Mesothelial cell of epicardium (in vitro differentiated cells): ENCODE results near the gene SMIM1. TPM values are rescaled to one million over a fixed set of nuclear protein-coding genes. Genes with fewer than 3 reads are reported as not detected.

ENCODE experiments used
- DNase-seq, 2 experiments: peaks; one replicate each; pipeline ENCODE4 v3.0.0; 2021; ENCODE audit warnings: low spot score in 2 of 2; ENCODE audit not compliant: unreplicated experiment in 2 of 2
- H3K27ac Mint-ChIP-seq: 2 replicates; pipeline ENCODE4 v1.8.0; 2021; ENCODE audit warnings: mixed read lengths
- H3K27me3 Mint-ChIP-seq: 2 replicates; pipeline ENCODE4 v1.8.0; 2021; ENCODE audit warnings: low read depth, mixed read lengths
- H3K36me3 Mint-ChIP-seq: 2 replicates; pipeline ENCODE4 v1.8.0; 2021; ENCODE audit warnings: mixed read lengths
- H3K4me1 Mint-ChIP-seq: 2 replicates; pipeline ENCODE4 v1.8.0; 2021; ENCODE audit warnings: mixed read lengths
- H3K4me3 Mint-ChIP-seq: 2 replicates; pipeline ENCODE4 v1.8.0; 2021; ENCODE audit warnings: mild to moderate bottlenecking, moderate library complexity, mixed read lengths
- H3K9me3 Mint-ChIP-seq: 2 replicates; pipeline ENCODE4 v1.8.0; 2021; ENCODE audit warnings: mixed read lengths
- CTCF ChIP-seq: fragments of 200-600 bp; sonication (generic); IDR thresholded peaks from one replicate; pipeline ENCODE4 v1.5.0; 2021; ENCODE audit warnings: antibody characterized with exemption; ENCODE audit not compliant: unreplicated experiment
- total RNA-seq: library from RNA; stranded (reverse); gene quantifications from 3 replicates; pipeline ENCODE4 v1.2.1, GENCODE V29; 2021

SMIM1 gene
- total RNA-seq, 1 donor from 2014 or later, result 11.6 TPM

DNA sequence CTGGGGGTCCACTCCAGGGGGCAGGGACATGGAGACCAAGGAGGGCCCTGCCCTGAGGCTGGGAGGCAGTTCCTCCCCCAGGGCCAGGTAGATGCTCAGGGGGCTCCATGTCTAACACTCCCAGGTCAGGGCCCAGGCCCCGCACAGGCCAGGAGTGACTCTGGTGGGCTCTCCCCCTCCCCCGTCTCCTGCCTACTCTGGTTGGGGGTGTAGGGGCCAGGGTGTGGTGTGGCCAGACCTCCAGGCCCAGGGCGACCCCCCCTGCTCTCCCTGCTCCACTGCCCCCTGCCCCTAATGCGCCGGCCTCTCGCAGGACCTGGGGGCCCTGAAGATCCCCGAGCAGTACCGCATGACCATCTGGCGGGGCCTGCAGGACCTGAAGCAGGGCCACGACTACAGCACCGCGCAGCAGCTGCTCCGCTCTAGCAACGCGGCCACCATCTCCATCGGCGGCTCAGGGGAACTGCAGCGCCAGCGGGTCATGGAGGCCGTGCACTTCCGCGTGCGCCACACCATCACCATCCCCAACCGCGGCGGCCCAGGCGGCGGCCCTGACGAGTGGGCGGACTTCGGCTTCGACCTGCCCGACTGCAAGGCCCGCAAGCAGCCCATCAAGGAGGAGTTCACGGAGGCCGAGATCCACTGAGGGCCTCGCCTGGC lies 40.0 kb upstream of the SMIM1 start:
- no peak for TF ChIP-seq CTCF
- no peak overlapping the region for H3K27ac Mint-ChIP-seq
- peaks cover 9% of the 10 kb centered on the region for H3K36me3 Mint-ChIP-seq
- H3K4me3 Mint-ChIP-seq, result no peak overlapping the region
- peaks cover 20% of the 10 kb centered on the region for H3K27me3 Mint-ChIP-seq
- H3K9me3 Mint-ChIP-seq, result no peaks in the 10 kb centered on the region
- no peak for DNase-seq
- H3K4me1 Mint-ChIP-seq, result no peaks in the 10 kb centered on the region

DNA sequence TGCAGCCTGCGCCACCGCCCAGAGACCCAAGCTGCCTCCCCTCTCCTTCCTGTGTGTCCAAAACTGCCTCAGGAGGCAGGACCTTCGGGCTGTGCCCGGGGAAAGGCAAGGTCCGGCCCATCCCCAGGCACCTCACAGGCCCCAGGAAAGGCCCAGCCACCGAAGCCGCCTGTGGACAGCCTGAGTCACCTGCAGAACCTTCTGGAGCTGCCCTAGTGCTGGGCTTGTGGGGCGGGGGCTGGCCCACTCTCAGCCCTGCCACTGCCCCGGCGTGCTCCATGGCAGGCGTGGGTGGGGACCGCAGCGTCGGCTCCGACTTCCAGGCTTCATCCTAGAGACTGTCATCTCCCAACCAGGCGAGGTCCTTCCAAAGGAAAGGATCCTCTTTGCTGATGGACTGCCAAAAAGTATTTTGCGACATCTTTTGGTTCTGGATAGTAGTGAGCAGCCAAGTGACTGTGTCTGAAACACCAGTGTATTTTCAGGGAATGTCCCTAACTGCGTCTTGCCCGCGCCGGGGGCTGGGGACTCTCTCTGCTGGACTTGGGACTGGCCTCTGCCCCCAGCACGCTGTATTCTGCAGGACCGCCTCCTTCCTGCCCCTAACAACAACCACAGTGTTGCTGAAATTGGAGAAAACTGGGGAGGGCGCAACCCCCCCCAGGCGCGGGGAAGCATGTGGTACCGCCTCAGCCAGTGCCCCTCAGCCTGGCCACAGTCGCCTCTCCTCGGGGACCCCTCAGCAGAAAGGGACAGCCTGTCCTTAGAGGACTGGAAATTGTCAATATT lies 39.3 kb upstream of the SMIM1 start:
- H3K27ac Mint-ChIP-seq, result no peak overlapping the region
- H3K4me1 Mint-ChIP-seq, result no peaks in the 10 kb centered on the region

GRCh38 chr1:3733883-3734589 lies 38.5 kb upstream of the SMIM1 start:
- peaks cover 9% of the 10 kb centered on the region for H3K36me3 Mint-ChIP-seq
- no peak overlapping the region for H3K4me3 Mint-ChIP-seq
- no peak for DNase-seq
- no peaks in the 10 kb centered on the region for H3K9me3 Mint-ChIP-seq
- no peaks in the 10 kb centered on the region for H3K4me1 Mint-ChIP-seq
- H3K27ac Mint-ChIP-seq, result no peak overlapping the region
- H3K27me3 Mint-ChIP-seq, result peaks cover 9% of the 10 kb centered on the region
- no peak for TF ChIP-seq CTCF

More for the DNA sequence above, 39.3 kb upstream of the SMIM1 start:
- peaks cover 9% of the 10 kb centered on the region for H3K36me3 Mint-ChIP-seq
- no peak for DNase-seq
- H3K4me3 Mint-ChIP-seq, result no peak overlapping the region
- peaks cover 16% of the 10 kb centered on the region for H3K27me3 Mint-ChIP-seq
- no peak for TF ChIP-seq CTCF
- H3K9me3 Mint-ChIP-seq, result no peaks in the 10 kb centered on the region

DNA sequence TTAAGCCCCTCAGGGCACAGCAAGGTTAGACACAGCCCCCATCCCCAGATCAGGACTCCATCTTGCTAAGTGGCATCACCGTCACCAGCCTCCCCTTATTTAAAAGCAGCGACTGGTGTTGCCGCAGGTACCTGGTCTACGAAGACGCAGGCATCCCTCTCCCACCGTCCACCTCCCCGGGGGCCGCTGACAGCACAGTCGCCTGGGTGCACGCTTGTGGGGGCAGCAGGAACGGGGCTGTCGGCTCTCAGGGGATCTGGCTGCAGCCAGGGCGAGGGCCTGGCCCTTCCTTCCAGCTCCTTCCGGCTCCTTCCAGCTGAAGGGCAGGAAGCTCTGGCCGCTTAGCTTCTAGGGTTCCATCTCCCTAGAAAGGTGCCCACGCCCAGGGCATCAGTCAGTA lies 37.9 kb upstream of the SMIM1 start:
- no peak overlapping the region for H3K27ac Mint-ChIP-seq
- no peak for TF ChIP-seq CTCF
- H3K36me3 Mint-ChIP-seq, result peaks cover 9% of the 10 kb centered on the region
- H3K4me3 Mint-ChIP-seq, result no peak overlapping the region
- H3K27me3 Mint-ChIP-seq, result peaks cover 6% of the 10 kb centered on the region
- DNase-seq, result no peak
- H3K4me1 Mint-ChIP-seq, result no peaks in the 10 kb centered on the region
- H3K9me3 Mint-ChIP-seq, result no peaks in the 10 kb centered on the region

- H3K4me1 Mint-ChIP-seq, result no peaks in the 10 kb centered on the region
- DNase-seq, result no peak
- H3K27me3 Mint-ChIP-seq, result peaks cover 6% of the 10 kb centered on the region
- no peaks in the 10 kb centered on the region for H3K9me3 Mint-ChIP-seq
- peaks cover 9% of the 10 kb centered on the region for H3K36me3 Mint-ChIP-seq
- H3K27ac Mint-ChIP-seq, result no peak overlapping the region
- H3K4me3 Mint-ChIP-seq, result no peak overlapping the region
- TF ChIP-seq CTCF, result no peak
Measured at GRCh38 chr1:3735027-3735681, 37.4 kb upstream of the SMIM1 start.
